Ovary (tissue), 10 donors: ENCODE measurements around the gene KIF15. TPM values are rescaled to one million over a fixed set of nuclear protein-coding genes. Genes with fewer than 3 reads are reported as not detected.

Experiments used
- DNase-seq, 5 donors: peaks; one replicate each; pipeline ENCODE4 v3.0.0-alpha.2; 2019 to 2020
- H3K27ac ChIP-seq, 2 donors: fragments of 200-600 bp; one replicate each; pipeline versions ENCODE4 v1.5.1 to v1.8.0; 2019 to 2022
- H3K27me3 ChIP-seq: fragments of 200-600 bp; one replicate; pipeline ENCODE4 v1.8.0; 2022
- H3K36me3 ChIP-seq: fragments of 200-600 bp; sonication (generic); one replicate; pipeline ENCODE4 v1.5.1; 2019
- H3K4me1 ChIP-seq: one replicate; pipeline ENCODE4 v1.8.1; 2013; ENCODE audit warnings: mild to moderate bottlenecking, moderate library complexity; ENCODE audit not compliant: insufficient read depth
- H3K4me3 ChIP-seq: fragments of 200-600 bp; sonication (generic); one replicate; pipeline ENCODE4 v1.5.1; 2017
- H3K9me3 ChIP-seq, 2 donors: fragments of 200-600 bp in 1 of 2; sonication (generic) in 1 of 2; one replicate each; pipeline versions ENCODE4 v1.5.1 to v1.8.1; 2013 to 2019; ENCODE audit warnings: mild to moderate bottlenecking in 1 of 2, moderate library complexity in 1 of 2
- EP300 ChIP-seq: sonication (generic); formaldehyde crosslinking; IDR thresholded peaks from one replicate; pipeline ENCODE4 v1.6.1; 2017; ENCODE audit warnings: antibody characterized with exemption
- POLR2A ChIP-seq: fragments of 450-650 bp; IDR thresholded peaks from one replicate; pipeline ENCODE4 v1.6.1; 2017; ENCODE audit warnings: antibody characterized with exemption, mild to moderate bottlenecking, moderate library complexity
- WGBS, 3 donors: extraction: QIAGEN DNeasy Blood & Tissue Kit in 1 of 3; methylation state at CpG; one replicate each; pipeline versions ENCODE4 v1.1.5 to v1.1.7; 2013 to 2017; 5-methylcytosine and 5-hydroxymethylcytosine counted together
- intact Hi-C, 4 donors: fragments of 100-400 bp; cut with DNase I; formaldehyde crosslinking; loops; one replicate each; pipeline versions ENCODE4 v1.11.0 to v1.15.1; 2022 to 2023
- long read RNA-seq, 3 donors: library from polyadenylated mRNA in 2 of 3; unstranded in 2 of 3; transcript quantifications; one replicate each; pipeline ENCODE4 v2.0.0 and lab custom pipeline, GENCODE V29; 2021 to 2026
- polyA plus RNA-seq, 2 donors: library from polyadenylated mRNA; stranded (reverse); fragments of 200-250 nt in 1 of 2; fragments of 350-450 nt in 1 of 2; fragmentation: Illumina TruSeq in 1 of 2; extraction: RNeasy Lipid Tissue Mini Kit (QIAGEN cat#74804) in 1 of 2; gene quantifications; one replicate each; pipeline ENCODE4 v1.2.3, GENCODE V29; 2013 to 2014
- total RNA-seq, 7 donors: library from RNA; depleted of rRNA in 2 of 7; stranded (reverse); fragments of >200 nt in 2 of 7; fragmentation: NEBNext Ultra II Directional in 3 of 7; extraction: Animal tissue kit (Norgen Biotek cat#: 25700) in 3 of 7; gene quantifications; one replicate each; pipeline versions ENCODE4 v1.1.0 to v1.2.4, GENCODE V29; 2016 to 2023
- TF ChIP-seq, protein P1 (sequence below), 3 donors: fragments of 450-650 bp in 2 of 3; fragments of 200-600 bp in 1 of 3; IDR thresholded peaks; one replicate each; pipeline versions ENCODE4 v1.5.1 to v1.8.0; 2016 to 2022; ENCODE audit warnings: antibody characterized with exemption in 3 of 3, mild to moderate bottlenecking in 1 of 3
- donor health status: DM: no; HTN: no; CAD: no; lungs with moderate emphysema.
- donor health status: DM: no; HTN: no; CAD: no.
- donor health status: Bipolar disorder and iron deficiency.
- donor health status: DM: yes; HTN: yes; CAD: no.
- donor health status: DM: no; HTN: no; CAD: no.
- donor health status: DM: yes; HTN: yes; CAD: no.

Gene KIF15, protein sequence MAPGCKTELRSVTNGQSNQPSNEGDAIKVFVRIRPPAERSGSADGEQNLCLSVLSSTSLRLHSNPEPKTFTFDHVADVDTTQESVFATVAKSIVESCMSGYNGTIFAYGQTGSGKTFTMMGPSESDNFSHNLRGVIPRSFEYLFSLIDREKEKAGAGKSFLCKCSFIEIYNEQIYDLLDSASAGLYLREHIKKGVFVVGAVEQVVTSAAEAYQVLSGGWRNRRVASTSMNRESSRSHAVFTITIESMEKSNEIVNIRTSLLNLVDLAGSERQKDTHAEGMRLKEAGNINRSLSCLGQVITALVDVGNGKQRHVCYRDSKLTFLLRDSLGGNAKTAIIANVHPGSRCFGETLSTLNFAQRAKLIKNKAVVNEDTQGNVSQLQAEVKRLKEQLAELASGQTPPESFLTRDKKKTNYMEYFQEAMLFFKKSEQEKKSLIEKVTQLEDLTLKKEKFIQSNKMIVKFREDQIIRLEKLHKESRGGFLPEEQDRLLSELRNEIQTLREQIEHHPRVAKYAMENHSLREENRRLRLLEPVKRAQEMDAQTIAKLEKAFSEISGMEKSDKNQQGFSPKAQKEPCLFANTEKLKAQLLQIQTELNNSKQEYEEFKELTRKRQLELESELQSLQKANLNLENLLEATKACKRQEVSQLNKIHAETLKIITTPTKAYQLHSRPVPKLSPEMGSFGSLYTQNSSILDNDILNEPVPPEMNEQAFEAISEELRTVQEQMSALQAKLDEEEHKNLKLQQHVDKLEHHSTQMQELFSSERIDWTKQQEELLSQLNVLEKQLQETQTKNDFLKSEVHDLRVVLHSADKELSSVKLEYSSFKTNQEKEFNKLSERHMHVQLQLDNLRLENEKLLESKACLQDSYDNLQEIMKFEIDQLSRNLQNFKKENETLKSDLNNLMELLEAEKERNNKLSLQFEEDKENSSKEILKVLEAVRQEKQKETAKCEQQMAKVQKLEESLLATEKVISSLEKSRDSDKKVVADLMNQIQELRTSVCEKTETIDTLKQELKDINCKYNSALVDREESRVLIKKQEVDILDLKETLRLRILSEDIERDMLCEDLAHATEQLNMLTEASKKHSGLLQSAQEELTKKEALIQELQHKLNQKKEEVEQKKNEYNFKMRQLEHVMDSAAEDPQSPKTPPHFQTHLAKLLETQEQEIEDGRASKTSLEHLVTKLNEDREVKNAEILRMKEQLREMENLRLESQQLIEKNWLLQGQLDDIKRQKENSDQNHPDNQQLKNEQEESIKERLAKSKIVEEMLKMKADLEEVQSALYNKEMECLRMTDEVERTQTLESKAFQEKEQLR (N-terminal part only)
- total RNA-seq (under 1 TPM in 6 of 7 donors, not detected in 1; 0.15 to 0.99 (median 0.37) TPM), polyA plus RNA-seq (under 1 TPM; 0.31 to 0.35 TPM)
- long read RNA-seq, donor 1: 0 reads
- long read RNA-seq, donor 2, partial matches to known transcripts: 6 of 6 reads
- long read RNA-seq, donor 2, other reads (novel, unspliced or antisense): 0 of 6 reads
- long read RNA-seq, donor 3, full-length matches to known transcripts: 1 of 1 reads
- long read RNA-seq, donor 3, partial matches to known transcripts: 0 of 1 reads
- long read RNA-seq, donor 3, other reads (novel, unspliced or antisense): 0 of 1 reads

DNA sequence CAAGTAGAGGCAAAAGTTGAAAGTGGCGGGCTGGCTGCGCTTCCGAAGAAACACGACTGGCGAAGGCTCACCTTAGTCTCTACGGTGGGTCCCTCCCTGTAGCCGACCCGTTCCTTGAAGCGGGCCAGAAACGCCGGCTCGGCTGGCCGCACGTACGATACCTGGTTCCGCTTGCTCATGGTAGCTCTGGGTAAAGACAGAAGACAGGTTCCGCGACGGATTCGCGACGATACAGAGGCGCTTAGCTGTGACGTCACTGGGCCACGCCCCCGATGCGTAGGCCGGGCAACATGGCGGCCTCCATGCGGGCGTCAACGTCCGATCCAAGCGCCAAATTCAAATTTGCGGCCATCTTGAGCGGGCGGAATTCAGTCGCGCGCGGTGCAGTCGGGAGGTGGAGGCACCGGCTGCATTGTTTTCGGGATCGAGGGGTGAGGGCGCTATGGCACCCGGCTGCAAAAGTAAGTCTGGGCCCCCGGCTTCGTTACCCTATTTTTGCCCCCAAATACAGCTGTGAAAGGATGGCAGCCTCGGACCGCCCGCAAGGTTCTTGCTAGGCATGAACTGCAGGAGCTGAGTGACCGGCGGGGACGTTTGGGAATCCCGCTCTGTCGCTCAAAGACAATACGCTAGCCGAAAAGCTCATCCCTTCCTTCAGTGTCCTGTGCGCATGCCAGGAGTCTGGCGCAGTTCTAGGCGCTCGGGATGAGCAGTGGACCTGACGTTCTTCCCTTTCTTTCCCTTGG is at the start of gene KIF15, which contains the start of gene KIAA1143:
Gene KIF15 (plus strand): TSS at position 371 of the 746 bp plus-strand sequence. CDS start 72 bp downstream, at position 443.
Gene KIAA1143 (minus strand): TSS at position 196 of the 746 bp plus-strand sequence. CDS start 17 bp downstream, at position 179.
- intact Hi-C loops: no loop called here
- TF ChIP-seq POLR2A (peak; percentile 44), EP300 (no peak)
- TF ChIP-seq, protein P1, sequence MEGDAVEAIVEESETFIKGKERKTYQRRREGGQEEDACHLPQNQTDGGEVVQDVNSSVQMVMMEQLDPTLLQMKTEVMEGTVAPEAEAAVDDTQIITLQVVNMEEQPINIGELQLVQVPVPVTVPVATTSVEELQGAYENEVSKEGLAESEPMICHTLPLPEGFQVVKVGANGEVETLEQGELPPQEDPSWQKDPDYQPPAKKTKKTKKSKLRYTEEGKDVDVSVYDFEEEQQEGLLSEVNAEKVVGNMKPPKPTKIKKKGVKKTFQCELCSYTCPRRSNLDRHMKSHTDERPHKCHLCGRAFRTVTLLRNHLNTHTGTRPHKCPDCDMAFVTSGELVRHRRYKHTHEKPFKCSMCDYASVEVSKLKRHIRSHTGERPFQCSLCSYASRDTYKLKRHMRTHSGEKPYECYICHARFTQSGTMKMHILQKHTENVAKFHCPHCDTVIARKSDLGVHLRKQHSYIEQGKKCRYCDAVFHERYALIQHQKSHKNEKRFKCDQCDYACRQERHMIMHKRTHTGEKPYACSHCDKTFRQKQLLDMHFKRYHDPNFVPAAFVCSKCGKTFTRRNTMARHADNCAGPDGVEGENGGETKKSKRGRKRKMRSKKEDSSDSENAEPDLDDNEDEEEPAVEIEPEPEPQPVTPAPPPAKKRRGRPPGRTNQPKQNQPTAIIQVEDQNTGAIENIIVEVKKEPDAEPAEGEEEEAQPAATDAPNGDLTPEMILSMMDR (IDR thresholded peaks at IDR 0.05): no peak
- H3K4me1 ChIP-seq: peaks cover 3% of the 10 kb centered on the region
- H3K27me3 ChIP-seq: no peaks in the 10 kb centered on the region
- H3K27ac ChIP-seq: no peak within 1 kb of the TSS
- peak; percentile 94 to 98 (median 97) for DNase-seq
- H3K4me3 ChIP-seq: peak within 1 kb of the TSS; percentile 87
- WGBS, 3 donors: 1 to 2% (median 2%) methylated on average over 62 to 64 of the region's 64 CpGs
- H3K36me3 ChIP-seq: no peaks in the 10 kb centered on the region
- peaks cover 0 to 4% of the 10 kb centered on the region in 2 donors for H3K9me3 ChIP-seq

DNA sequence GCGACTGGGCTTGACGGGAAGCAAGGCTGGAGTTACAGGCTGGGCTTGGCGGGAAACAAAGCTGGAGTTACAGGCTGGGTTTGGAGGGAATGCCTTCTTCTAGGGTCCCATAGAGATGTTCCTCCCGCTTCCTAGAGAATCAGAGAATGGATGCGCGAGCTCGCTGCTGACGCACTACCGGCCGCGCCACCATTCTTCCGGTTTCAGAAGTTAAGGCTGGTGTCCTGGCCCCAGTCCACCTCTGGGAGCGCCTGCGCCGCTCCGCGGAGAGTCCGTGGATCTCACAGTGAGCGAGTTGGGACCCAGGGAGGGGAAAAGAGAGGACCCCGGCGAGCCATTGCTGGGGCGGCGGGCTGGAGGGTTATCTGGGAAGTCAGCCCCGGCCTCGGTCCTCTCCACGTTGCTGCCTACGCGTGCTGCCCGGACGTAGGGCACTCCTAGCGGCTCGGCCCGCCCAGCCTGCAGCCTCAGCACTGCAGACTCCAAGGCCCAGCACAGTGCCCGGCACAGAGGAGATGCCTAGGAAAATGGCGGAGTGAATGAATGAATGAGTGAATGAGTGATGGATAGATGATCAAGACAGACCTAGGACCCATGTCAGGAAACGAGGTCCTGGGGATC is 49.0 kb upstream of the KIF15 start, which contains the start of gene ZNF502:
Gene ZNF502 (plus strand): TSS at position 206 of the 621 bp plus-strand sequence. CDS start 7,602 bp downstream, outside the sequence.
- no peaks in the 10 kb centered on the region for H3K36me3 ChIP-seq
- no peaks in the 10 kb centered on the region for H3K27me3 ChIP-seq
- WGBS, 3 donors: 1 to 3% (median 1%) methylated on average over 31 to 36 of the region's 36 CpGs
- peak within 1 kb of the TSS in 1 of 2 donors; percentile 49 for H3K27ac ChIP-seq
- H3K4me1 ChIP-seq: peaks cover 5% of the 10 kb centered on the region
- H3K9me3 ChIP-seq: peaks cover 0 to 17% of the 10 kb centered on the region in 2 donors
- peak; percentile 83 to 93 (median 86) for DNase-seq
- intact Hi-C loops: no loop called here
- H3K4me3 ChIP-seq: peak within 1 kb of the TSS; percentile 59
- TF ChIP-seq POLR2A (peak; percentile 37), EP300 (no peak)
- TF ChIP-seq, protein P1 (IDR thresholded peaks at IDR 0.05): peak; percentile 16 to 55 (median 18)

DNA sequence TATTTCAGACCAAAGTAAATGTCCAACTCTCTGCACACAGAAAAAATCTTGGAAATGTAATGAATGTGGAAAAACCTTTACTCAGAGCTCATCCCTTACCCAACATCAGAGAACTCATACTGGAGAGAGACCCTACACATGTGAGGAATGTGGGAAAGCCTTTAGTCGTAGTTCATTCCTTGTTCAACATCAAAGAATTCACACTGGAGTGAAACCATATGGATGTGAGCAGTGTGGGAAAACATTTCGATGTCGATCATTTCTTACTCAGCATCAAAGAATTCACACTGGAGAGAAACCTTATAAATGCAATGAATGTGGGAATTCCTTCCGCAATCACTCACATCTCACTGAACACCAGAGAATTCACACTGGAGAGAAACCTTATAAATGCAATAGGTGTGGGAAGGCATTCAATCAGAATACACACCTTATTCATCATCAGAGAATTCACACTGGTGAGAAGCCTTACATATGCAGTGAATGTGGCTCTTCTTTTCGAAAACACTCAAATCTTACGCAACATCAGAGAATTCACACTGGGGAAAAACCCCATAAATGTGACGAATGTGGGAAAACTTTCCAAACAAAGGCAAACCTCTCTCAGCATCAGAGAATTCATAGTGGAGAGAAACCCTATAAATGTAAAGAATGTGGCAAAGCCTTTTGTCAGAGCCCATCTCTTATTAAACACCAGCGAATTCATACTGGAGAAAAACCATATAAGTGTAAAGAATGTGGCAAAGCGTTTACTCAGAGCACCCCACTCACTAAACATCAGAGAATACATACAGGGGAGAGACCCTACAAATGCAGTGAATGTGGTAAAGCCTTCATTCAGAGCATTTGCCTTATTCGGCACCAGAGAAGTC is 40.1 kb upstream of the KIF15 start:
- peaks cover 8% of the 10 kb centered on the region for H3K36me3 ChIP-seq
- H3K4me1 ChIP-seq: no peaks in the 10 kb centered on the region
- DNase-seq: no peak
- no peak for TF ChIP-seq POLR2A
- TF ChIP-seq, protein P1 (IDR thresholded peaks at IDR 0.05): no peak
- TF ChIP-seq EP300: no peak
- peaks cover 24 to 64% of the 10 kb centered on the region in 2 donors for H3K9me3 ChIP-seq
- H3K27me3 ChIP-seq: no peaks in the 10 kb centered on the region
- no peak overlapping the region for H3K27ac ChIP-seq
- H3K4me3 ChIP-seq: no peak overlapping the region
- intact Hi-C loops: no loop called here
- 97% methylated on average over 10 of the region's 10 CpGs for WGBS, 3 donors
